ENCODE measurements around the gene SLC5A3. TPM values are rescaled to one million over a fixed set of nuclear protein-coding genes. Genes with fewer than 3 reads are reported as not detected.

SLC5A3 gene
- total and polyA plus RNA-seq, 2 donors, result 2.1 to 46.9 TPM

DNA sequence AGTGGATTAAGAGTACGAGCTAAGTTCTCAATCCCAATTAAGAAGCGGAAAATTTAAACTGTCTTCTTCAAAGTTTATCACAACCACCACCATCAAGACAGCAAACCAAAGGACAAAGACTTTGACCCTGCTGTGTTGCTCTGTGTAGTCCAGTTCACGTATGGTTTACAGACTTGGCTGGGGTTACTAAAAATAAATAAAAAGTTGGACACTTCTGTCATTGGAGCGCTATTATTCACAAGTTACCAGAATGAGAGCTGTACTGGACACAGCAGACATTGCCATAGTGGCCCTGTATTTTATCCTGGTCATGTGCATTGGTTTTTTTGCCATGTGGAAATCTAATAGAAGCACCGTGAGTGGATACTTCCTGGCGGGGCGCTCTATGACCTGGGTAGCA lies 21.6 kb downstream of the SLC5A3 start:
- H3K27ac ChIP-seq (ENCODE audit: low read depth), result no peak overlapping the region
- no peaks in the 10 kb centered on the region for H3K36me3 ChIP-seq (ENCODE audit: insufficient read depth)
- H3K4me1 ChIP-seq (ENCODE audit: insufficient read depth), result no peaks in the 10 kb centered on the region
- DNase-seq (ENCODE audit: extremely low spot score), result no peak
- 87% methylated on average over 7 of the region's 7 CpGs for WGBS
- H3K4me3 ChIP-seq (ENCODE audit: low read depth, low read length), result no peak overlapping the region

DNA sequence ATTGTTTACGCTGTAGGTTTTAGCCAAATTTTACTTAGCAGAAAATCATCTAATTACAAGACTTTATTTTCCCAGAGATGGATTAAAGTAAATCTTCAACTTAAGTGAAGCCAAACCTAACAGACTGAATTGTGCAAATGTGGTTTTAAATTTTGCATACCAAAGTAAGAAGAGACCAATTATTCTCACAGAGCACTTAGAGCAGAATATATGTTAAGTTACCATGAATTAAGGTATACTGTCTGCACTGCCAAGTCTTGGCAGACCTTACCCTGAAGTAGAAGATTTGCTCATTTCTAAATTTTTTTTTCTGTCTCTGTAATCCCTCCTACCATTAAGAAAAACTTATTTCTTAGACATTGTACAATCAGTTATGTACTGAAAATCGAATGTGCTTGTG lies 24.1 kb downstream of the SLC5A3 start:
- H3K27ac ChIP-seq (ENCODE audit: low read depth), result no peak overlapping the region
- peaks cover 2% of the 10 kb centered on the region for H3K4me1 ChIP-seq (ENCODE audit: insufficient read depth)
- no peak overlapping the region for H3K4me3 ChIP-seq (ENCODE audit: low read depth, low read length)
- DNase-seq (ENCODE audit: extremely low spot score), result no peak
- WGBS, result 93% methylated on average over 2 of the region's 2 CpGs
- no peaks in the 10 kb centered on the region for H3K36me3 ChIP-seq (ENCODE audit: insufficient read depth)

- Histone ChIP-seq H3K4me1 (ENCODE audit: insufficient read depth) (peaks cover 2% of the 10 kb centered on the region), H3K4me3 (ENCODE audit: low read depth, low read length) (no peak overlapping the region), H3K27ac (ENCODE audit: low read depth) (no peak overlapping the region), H3K36me3 (ENCODE audit: insufficient read depth) (no peaks in the 10 kb centered on the region)
- DNase-seq (ENCODE audit: extremely low spot score), result no peak
- WGBS, result 93% methylated on average over 2 of the region's 2 CpGs
Observed at GRCh38 chr21:34100337-34100736, 27.0 kb downstream of the SLC5A3 start.

- Histone ChIP-seq H3K4me3 (ENCODE audit: low read depth, low read length) (no peak overlapping the region), H3K27ac (ENCODE audit: low read depth) (no peak overlapping the region), H3K36me3 (ENCODE audit: insufficient read depth) (no peaks in the 10 kb centered on the region), H3K4me1 (ENCODE audit: insufficient read depth) (peaks cover 2% of the 10 kb centered on the region)
- WGBS, result 58% methylated on average over 4 of the region's 4 CpGs
- no peak for DNase-seq (ENCODE audit: extremely low spot score)
Observed at GRCh38 chr21:34100790-34101189, 27.4 kb downstream of the SLC5A3 start.

GRCh38 chr21:34105947-34106541 lies 32.7 kb downstream of the SLC5A3 start:
- no peak overlapping the region for H3K27ac ChIP-seq (ENCODE audit: low read depth)
- DNase-seq (ENCODE audit: extremely low spot score), result no peak
- no peaks in the 10 kb centered on the region for H3K4me1 ChIP-seq (ENCODE audit: insufficient read depth)
- no peak overlapping the region for H3K4me3 ChIP-seq (ENCODE audit: low read depth, low read length)
- no peaks in the 10 kb centered on the region for H3K36me3 ChIP-seq (ENCODE audit: insufficient read depth)

- Histone ChIP-seq H3K4me3 (ENCODE audit: low read depth, low read length) (no peak overlapping the region), H3K27ac (ENCODE audit: low read depth) (no peak overlapping the region), H3K4me1 (ENCODE audit: insufficient read depth) (peaks cover 2% of the 10 kb centered on the region), H3K36me3 (ENCODE audit: insufficient read depth) (no peaks in the 10 kb centered on the region)
- 91% methylated on average over 1 of the region's 1 CpG for WGBS
- DNase-seq (ENCODE audit: extremely low spot score), result no peak
Observed at GRCh38 chr21:34107606-34108005, 34.2 kb downstream of the SLC5A3 start.

GRCh38 chr21:34109075-34109474 lies 35.7 kb downstream of the SLC5A3 start:
- Histone ChIP-seq H3K4me3 (ENCODE audit: low read depth, low read length) (no peak overlapping the region), H3K36me3 (ENCODE audit: insufficient read depth) (peaks cover 2% of the 10 kb centered on the region), H3K4me1 (ENCODE audit: insufficient read depth) (peaks cover 2% of the 10 kb centered on the region), H3K27ac (ENCODE audit: low read depth) (no peak overlapping the region)
- no peak for DNase-seq (ENCODE audit: extremely low spot score)
- 78% methylated on average over 7 of the region's 7 CpGs for WGBS

- Histone ChIP-seq H3K36me3 (ENCODE audit: insufficient read depth) (peaks cover 2% of the 10 kb centered on the region), H3K4me3 (ENCODE audit: low read depth, low read length) (no peak overlapping the region), H3K4me1 (ENCODE audit: insufficient read depth) (peaks cover 2% of the 10 kb centered on the region), H3K27ac (ENCODE audit: low read depth) (no peak overlapping the region)
- 96% methylated on average over 8 of the region's 8 CpGs for WGBS
- DNase-seq (ENCODE audit: extremely low spot score), result no peak
Observed at GRCh38 chr21:34110594-34111202, 37.3 kb downstream of the SLC5A3 start.

DNA sequence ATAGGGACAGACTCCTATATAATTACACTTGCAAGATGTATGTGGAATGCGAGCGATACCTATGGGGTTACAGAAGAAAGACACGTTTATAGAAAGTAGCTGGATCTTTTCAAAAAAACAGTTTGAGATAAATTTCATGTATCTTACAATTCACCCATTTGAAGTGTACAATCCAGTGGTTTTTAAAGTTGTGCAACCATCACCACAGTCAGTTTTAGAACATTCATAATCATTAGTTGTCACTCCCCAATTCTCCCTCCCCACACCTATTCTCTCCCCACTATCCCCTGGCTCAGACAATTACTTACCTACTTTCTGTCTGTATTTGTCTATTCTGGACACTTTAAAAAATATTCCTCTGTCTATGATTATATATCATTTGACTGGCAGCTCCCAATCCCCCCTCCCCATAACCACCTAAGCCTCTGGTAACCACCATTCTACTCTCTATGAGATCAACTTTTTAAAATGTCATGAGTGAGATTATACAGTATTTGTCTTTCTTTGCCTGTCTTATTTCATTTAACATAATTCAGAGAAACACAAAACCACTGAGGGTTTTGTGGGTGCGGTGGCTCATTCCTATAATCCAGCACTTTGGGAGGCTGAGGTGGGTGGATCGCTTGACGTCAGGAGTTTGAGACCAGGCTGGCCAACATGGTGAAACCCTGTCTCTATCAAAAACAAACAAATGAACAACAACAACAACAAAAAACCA lies 39.1 kb downstream of the SLC5A3 start:
- no peak for DNase-seq (ENCODE audit: extremely low spot score)
- Histone ChIP-seq H3K36me3 (ENCODE audit: insufficient read depth) (peaks cover 2% of the 10 kb centered on the region), H3K4me3 (ENCODE audit: low read depth, low read length) (no peak overlapping the region), H3K27ac (ENCODE audit: low read depth) (no peak overlapping the region), H3K4me1 (ENCODE audit: insufficient read depth) (peaks cover 2% of the 10 kb centered on the region)
- WGBS, result 93% methylated on average over 6 of the region's 6 CpGs

DNA sequence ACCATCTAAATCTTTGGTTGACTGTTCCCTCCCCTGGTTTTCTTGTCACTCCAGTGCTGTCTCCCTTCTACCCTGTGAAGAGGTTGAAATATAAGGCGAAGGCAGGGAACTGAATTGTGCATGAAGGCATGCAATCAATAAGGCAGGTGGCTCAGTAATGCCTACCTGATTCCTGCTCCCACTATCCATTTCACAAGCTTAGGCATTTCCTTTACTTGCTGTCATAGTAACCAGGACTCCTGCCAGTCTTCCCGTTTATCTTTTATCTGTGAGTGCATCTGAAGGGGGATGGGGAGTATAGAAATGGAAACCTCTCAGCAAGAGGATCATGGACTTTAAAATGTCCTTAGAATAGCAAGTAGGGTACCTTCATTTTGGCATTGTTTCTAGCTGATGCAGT lies 40.5 kb downstream of the SLC5A3 start:
- Histone ChIP-seq H3K36me3 (ENCODE audit: insufficient read depth) (peaks cover 2% of the 10 kb centered on the region), H3K27ac (ENCODE audit: low read depth) (no peak overlapping the region), H3K4me3 (ENCODE audit: low read depth, low read length) (no peak overlapping the region), H3K4me1 (ENCODE audit: insufficient read depth) (peaks cover 2% of the 10 kb centered on the region)
- WGBS, result 55% methylated on average over 2 of the region's 2 CpGs
- DNase-seq (ENCODE audit: extremely low spot score), result no peak

DNA sequence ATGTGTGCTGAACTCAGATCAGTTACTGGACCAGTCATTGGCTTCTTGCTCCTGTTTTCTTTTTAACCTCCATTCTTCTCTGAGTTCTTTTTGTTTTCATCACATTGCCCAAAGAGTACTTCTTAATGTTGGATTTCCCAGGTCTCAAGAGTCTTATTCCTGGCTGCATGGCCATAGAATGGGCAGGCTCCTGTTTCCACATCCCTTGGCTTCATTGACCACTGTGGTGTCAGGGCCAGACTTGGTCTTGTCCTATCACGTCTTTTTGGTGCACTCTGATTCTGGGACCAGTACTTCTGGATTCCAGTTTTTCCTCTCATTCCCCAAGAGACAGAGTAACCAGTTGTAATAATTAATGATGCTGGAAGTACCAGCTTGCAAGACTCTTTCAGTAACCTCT lies 41.8 kb downstream of the SLC5A3 start:
- Histone ChIP-seq H3K4me3 (ENCODE audit: low read depth, low read length) (no peak overlapping the region), H3K36me3 (ENCODE audit: insufficient read depth) (peaks cover 2% of the 10 kb centered on the region), H3K27ac (ENCODE audit: low read depth) (no peak overlapping the region), H3K4me1 (ENCODE audit: insufficient read depth) (peaks cover 2% of the 10 kb centered on the region)
- DNase-seq (ENCODE audit: extremely low spot score), result no peak
- 85% methylated on average over 1 of the region's 1 CpG for WGBS

DNA sequence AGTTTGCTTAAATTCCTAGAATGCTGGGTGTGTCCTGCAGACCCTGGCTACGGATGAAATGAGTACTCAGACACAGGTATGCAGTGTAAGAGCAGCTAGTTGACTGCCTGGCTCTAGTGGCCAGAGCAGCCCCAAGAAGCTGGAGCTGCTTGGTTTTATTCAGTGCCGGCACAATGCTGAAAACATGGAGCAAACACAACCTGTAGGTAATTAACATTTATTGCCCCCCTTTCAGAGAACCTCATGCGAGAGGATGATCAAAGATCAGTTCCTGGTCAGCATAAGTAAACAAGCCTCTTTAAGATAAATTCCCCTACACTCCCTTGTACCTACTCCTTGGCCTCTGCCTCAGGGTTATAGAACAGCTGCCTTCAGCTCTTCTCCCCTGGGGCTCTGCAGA lies 43.2 kb downstream of the SLC5A3 start:
- Histone ChIP-seq H3K27ac (ENCODE audit: low read depth) (no peak overlapping the region), H3K36me3 (ENCODE audit: insufficient read depth) (peaks cover 2% of the 10 kb centered on the region)
- 89% methylated on average over 3 of the region's 3 CpGs for WGBS

GRCh38 chr21:34120867-34121266 lies 47.5 kb downstream of the SLC5A3 start:
- no peak overlapping the region for H3K27ac ChIP-seq (ENCODE audit: low read depth)

More for the DNA sequence above, 43.2 kb downstream of the SLC5A3 start:
- H3K4me3 ChIP-seq (ENCODE audit: low read depth, low read length), result no peak overlapping the region
- DNase-seq (ENCODE audit: extremely low spot score), result no peak
- peaks cover under 1% of the 10 kb centered on the region for H3K4me1 ChIP-seq (ENCODE audit: insufficient read depth)

DNA sequence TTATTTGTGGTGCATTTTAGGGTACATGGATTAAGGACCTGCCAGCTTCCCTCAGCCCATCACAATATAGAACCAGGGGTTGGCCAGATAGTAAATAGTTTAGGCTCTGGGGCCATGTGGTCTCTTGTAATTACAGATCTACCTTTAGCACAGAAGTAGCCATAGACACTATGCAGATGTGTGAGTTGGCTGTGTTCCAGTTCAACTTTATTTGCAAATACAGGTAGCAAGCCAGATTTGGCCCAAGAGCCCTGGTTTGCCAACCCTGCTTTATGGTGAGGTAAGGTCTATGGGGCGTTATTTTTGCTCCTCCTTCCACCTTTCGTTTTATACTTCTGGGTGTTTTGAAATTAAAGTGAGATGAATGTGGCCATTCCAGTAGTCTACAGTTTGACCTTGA lies 48.7 kb downstream of the SLC5A3 start:
- Histone ChIP-seq H3K27ac (ENCODE audit: low read depth) (no peak overlapping the region), H3K4me1 (ENCODE audit: insufficient read depth) (peaks cover 2% of the 10 kb centered on the region)
- 89% methylated on average over 2 of the region's 2 CpGs for WGBS

More at GRCh38 chr21:34120867-34121266, 47.5 kb downstream of the SLC5A3 start:
- DNase-seq (ENCODE audit: extremely low spot score), result no peak
- Histone ChIP-seq H3K36me3 (ENCODE audit: insufficient read depth) (no peaks in the 10 kb centered on the region), H3K4me3 (ENCODE audit: low read depth, low read length) (no peak overlapping the region), H3K4me1 (ENCODE audit: insufficient read depth) (peaks cover 2% of the 10 kb centered on the region)
- WGBS, result 84% methylated on average over 2 of the region's 2 CpGs

More for the DNA sequence above, 48.7 kb downstream of the SLC5A3 start:
- Histone ChIP-seq H3K4me3 (ENCODE audit: low read depth, low read length) (no peak overlapping the region), H3K36me3 (ENCODE audit: insufficient read depth) (no peaks in the 10 kb centered on the region)
- DNase-seq (ENCODE audit: extremely low spot score), result no peak
